Neural cell (in vitro differentiated cells): Measurements from ENCODE around the gene SLCO4A1. TPM values are rescaled to one million over a fixed set of nuclear protein-coding genes. Genes with fewer than 3 reads are reported as not detected.

Source experiments
- H2AFZ ChIP-seq: fragments of 200-600, 300-800 bp; sonication (generic), shearing (Covaris generic); 2 replicates; pipeline ENCODE4 v1.6.0; 2014; ENCODE audit warnings: low read depth, mild to moderate bottlenecking, antibody characterized with exemption, low read length, moderate library complexity
- H3F3A ChIP-seq: fragments of 200-600 bp; shearing (Covaris generic); 2 replicates; pipeline ENCODE4 v1.6.1; 2016; ENCODE audit warnings: mild to moderate bottlenecking, moderate library complexity, mixed read lengths, antibody characterized with exemption, low read length; ENCODE audit not compliant: insufficient read depth, poor library complexity, severe bottlenecking
- H3K27ac ChIP-seq: fragments of 200-600, 300-800 bp; sonication (generic), shearing (Covaris generic); 2 replicates; pipeline ENCODE4 v1.5.1; 2014; ENCODE audit warnings: mild to moderate bottlenecking, low read length, moderate library complexity
- H3K27me3 ChIP-seq: fragments of 300-800, 200-600 bp; sonication (generic), shearing (Covaris generic); 2 replicates; pipeline ENCODE4 v1.6.0; 2014; ENCODE audit warnings: mild to moderate bottlenecking, low read depth, low read length, moderate library complexity; ENCODE audit not compliant: insufficient read depth
- H3K36me3 ChIP-seq: fragments of 300-800, 200-600 bp; sonication (generic), shearing (Covaris generic); 2 replicates; pipeline ENCODE4 v1.5.1; 2014; ENCODE audit warnings: mild to moderate bottlenecking, antibody characterized with exemption, low read length, moderate library complexity; ENCODE audit not compliant: insufficient read depth
- H3K4me2 ChIP-seq: fragments of 300-800, 200-600 bp; sonication (generic), shearing (Covaris generic); 2 replicates; pipeline ENCODE4 v1.6.0; 2014; ENCODE audit warnings: mild to moderate bottlenecking, low read length
- H3K4me3 ChIP-seq: fragments of 300-800, 200-600 bp; sonication (generic), shearing (Covaris generic); 2 replicates; pipeline ENCODE4 v1.5.1; 2014; ENCODE audit warnings: mild to moderate bottlenecking, low read length, moderate library complexity
- H3K79me2 ChIP-seq: fragments of 200-600 bp; shearing (Covaris generic); replicated peaks from 2 replicates; pipeline ENCODE4 v1.6.0; 2014; ENCODE audit warnings: mild to moderate bottlenecking, low read length, moderate library complexity; ENCODE audit not compliant: insufficient read depth
- H3K9ac ChIP-seq: fragments of 300-800, 200-600 bp; sonication (generic), shearing (Covaris generic); 2 replicates; pipeline ENCODE4 v1.6.1; 2016; ENCODE audit warnings: mild to moderate bottlenecking, low read length, mixed read lengths
- H3K9me2 ChIP-seq: fragments of 200-600 bp; shearing (Covaris generic); 2 replicates; pipeline ENCODE4 v1.6.1; 2016; ENCODE audit warnings: mild to moderate bottlenecking, low read length, mixed read lengths; ENCODE audit not compliant: insufficient read depth
- H3K9me3 ChIP-seq: fragments of 200-600, 300-800 bp; sonication (generic), shearing (Covaris generic); 2 replicates; pipeline ENCODE4 v1.6.1; 2016; ENCODE audit warnings: mild to moderate bottlenecking, mixed run types, low read length, moderate library complexity, mixed read lengths
- H4K20me1 ChIP-seq: fragments of 200-600 bp; shearing (Covaris generic); 2 replicates; pipeline ENCODE4 v1.6.1; 2016; ENCODE audit warnings: mild to moderate bottlenecking, mixed run types; ENCODE audit not compliant: insufficient read depth
- EP300 ChIP-seq: fragments of 450-650 bp; conservative IDR thresholded peaks from 2 replicates; pipeline ENCODE4 v1.6.1; 2014; ENCODE audit warnings: antibody characterized with exemption, mild to moderate bottlenecking, moderate library complexity; ENCODE audit not compliant: poor library complexity, severe bottlenecking
- EZH2 ChIP-seq: fragments of 200-600, 300-800 bp; shearing (Covaris generic), sonication (generic); IDR thresholded peaks from 2 replicates; pipeline ENCODE4 v1.6.1; 2014; ENCODE audit warnings: antibody characterized with exemption, low read length, borderline replicate concordance, mild to moderate bottlenecking; ENCODE audit not compliant: insufficient read depth, poor library complexity, severe bottlenecking
- MXI1 ChIP-seq: fragments of 450-650 bp; conservative IDR thresholded peaks from 2 replicates; pipeline ENCODE4 v1.6.1; 2014; ENCODE audit warnings: antibody characterized with exemption, mild to moderate bottlenecking; ENCODE audit not compliant: poor library complexity, severe bottlenecking
- POLR2AphosphoS5 ChIP-seq: IDR thresholded peaks from 2 replicates; pipeline ENCODE4 v1.6.1; 2012
- RAD21 ChIP-seq: fragments of 450-650 bp; conservative IDR thresholded peaks from 2 replicates; pipeline ENCODE4 v1.6.1; 2014; ENCODE audit warnings: antibody characterized with exemption, mild to moderate bottlenecking, moderate library complexity
- SMC3 ChIP-seq: fragments of 450-650 bp; conservative IDR thresholded peaks from 2 replicates; pipeline ENCODE4 v1.6.1; 2014; ENCODE audit warnings: antibody characterized with exemption, mild to moderate bottlenecking, moderate library complexity; ENCODE audit not compliant: poor library complexity
- TAF1 ChIP-seq: IDR thresholded peaks from 2 replicates; pipeline ENCODE4 v1.6.1; 2012; ENCODE audit warnings: low read depth
- polyA plus RNA-seq: library from polyadenylated mRNA; depleted of rRNA; stranded (reverse); fragments of >200 nt; gene quantifications from 2 replicates; pipeline ENCODE4 v1.2.3, GENCODE V29; 2014
- TF ChIP-seq, protein P1 (sequence below): fragments of 450-650 bp; IDR thresholded peaks from 2 replicates; pipeline ENCODE4 v1.5.1; 2014; ENCODE audit warnings: antibody characterized with exemption, mild to moderate bottlenecking, moderate library complexity; ENCODE audit not compliant: poor library complexity, severe bottlenecking
- TF ChIP-seq, protein P2 (sequence below): IDR thresholded peaks from 2 replicates; pipeline ENCODE4 v1.6.1; 2012; ENCODE audit warnings: borderline replicate concordance

Gene SLCO4A1
- polyA plus RNA-seq, 1 donor from 2014 or later, result 3.5 TPM

DNA sequence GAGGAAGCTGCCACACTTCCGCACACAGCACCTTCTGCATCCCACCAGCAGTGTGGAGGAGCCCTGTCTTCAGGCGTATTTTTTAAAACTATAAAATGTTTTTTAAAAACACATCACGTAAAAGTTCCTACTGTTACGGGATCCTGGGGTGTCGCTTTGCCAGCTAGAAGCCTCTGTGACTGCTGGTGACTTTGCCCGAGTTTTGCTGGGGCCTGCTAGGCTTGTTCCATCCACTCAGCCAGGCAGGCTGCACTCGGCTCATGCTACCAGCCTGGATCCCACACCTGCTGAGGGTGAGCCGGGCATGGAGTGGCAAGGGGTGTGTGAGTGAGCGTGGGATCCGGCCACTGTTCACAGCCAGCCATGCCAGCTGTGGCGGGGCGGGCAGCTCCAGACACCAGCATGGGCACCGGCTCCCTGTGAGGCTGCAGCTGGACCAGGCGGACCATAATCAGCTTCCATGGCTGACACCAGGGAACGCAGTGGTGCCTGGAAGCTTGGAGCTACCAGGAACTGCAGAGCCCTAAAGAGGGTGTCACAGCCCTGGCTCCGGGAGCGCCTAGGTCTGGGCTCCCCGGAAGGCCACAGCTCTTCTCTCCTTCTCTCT is 12.3 kb upstream of the SLCO4A1 start:
- H4K20me1 ChIP-seq, result no peaks in the 10 kb centered on the region
- no peaks in the 10 kb centered on the region for H3F3A ChIP-seq
- H3K9ac ChIP-seq, result no peak overlapping the region
- no peak overlapping the region for H3K4me3 ChIP-seq
- H3K27ac ChIP-seq, result no peak overlapping the region
- no peaks in the 10 kb centered on the region for H3K9me2 ChIP-seq
- H3K36me3 ChIP-seq, result no peaks in the 10 kb centered on the region
- H3K79me2 ChIP-seq, result no peaks in the 10 kb centered on the region
- no peak overlapping the region for H2AFZ ChIP-seq
- no peaks in the 10 kb centered on the region for H3K27me3 ChIP-seq
- H3K4me2 ChIP-seq, result no peak overlapping the region
- no peak for TF ChIP-seq RAD21
- TF ChIP-seq, protein P1, sequence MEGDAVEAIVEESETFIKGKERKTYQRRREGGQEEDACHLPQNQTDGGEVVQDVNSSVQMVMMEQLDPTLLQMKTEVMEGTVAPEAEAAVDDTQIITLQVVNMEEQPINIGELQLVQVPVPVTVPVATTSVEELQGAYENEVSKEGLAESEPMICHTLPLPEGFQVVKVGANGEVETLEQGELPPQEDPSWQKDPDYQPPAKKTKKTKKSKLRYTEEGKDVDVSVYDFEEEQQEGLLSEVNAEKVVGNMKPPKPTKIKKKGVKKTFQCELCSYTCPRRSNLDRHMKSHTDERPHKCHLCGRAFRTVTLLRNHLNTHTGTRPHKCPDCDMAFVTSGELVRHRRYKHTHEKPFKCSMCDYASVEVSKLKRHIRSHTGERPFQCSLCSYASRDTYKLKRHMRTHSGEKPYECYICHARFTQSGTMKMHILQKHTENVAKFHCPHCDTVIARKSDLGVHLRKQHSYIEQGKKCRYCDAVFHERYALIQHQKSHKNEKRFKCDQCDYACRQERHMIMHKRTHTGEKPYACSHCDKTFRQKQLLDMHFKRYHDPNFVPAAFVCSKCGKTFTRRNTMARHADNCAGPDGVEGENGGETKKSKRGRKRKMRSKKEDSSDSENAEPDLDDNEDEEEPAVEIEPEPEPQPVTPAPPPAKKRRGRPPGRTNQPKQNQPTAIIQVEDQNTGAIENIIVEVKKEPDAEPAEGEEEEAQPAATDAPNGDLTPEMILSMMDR, result no peak
- H3K9me3 ChIP-seq, result no peaks in the 10 kb centered on the region

DNA sequence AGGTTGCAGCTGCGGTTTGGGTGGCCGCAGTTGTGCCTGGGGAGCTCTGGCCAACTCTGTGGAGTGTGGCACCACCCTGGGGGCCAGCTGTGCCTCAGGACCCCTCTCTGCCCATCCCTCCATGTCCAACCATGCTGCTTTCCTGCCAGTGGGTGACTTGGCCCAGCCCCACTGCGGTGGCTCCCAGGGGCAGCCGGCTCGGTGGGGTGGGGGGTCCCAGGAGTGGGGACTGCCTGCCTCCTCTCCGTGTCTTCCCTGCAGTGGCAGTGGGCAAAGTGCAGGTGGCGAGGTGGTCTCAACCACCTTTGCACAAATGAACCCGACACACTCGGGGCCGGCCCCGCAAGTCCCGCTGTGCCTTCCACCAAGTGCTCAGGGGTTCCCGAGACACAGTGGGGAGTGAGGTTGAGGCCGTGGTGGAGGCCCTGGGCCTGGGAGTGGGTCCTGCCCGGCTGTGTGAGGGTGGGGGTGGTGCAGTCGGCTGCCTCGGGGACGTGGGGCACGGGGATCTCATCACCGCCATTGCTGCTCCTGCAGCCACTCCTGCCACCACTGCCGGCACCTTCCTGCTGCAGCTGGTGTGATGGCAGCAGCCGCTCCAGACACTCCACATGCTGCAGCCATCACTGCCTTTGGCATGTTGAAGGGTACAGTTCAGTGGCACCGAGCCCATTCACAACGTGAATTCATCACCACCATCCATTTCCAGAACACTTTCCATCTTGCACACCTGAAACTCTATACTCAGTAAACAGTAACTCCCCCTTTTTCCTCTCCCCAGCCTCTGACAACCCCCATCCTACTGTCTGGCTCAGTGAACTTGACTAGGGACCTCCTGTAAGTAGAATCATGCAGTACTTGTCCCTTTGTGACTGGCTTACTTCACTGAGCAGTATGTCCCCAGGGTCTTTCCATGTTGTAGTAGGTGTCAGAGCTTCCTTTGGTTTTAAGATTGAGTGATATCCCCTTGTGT is 10.7 kb upstream of the SLCO4A1 start:
- H3K4me2 ChIP-seq, result no peak overlapping the region

DNA sequence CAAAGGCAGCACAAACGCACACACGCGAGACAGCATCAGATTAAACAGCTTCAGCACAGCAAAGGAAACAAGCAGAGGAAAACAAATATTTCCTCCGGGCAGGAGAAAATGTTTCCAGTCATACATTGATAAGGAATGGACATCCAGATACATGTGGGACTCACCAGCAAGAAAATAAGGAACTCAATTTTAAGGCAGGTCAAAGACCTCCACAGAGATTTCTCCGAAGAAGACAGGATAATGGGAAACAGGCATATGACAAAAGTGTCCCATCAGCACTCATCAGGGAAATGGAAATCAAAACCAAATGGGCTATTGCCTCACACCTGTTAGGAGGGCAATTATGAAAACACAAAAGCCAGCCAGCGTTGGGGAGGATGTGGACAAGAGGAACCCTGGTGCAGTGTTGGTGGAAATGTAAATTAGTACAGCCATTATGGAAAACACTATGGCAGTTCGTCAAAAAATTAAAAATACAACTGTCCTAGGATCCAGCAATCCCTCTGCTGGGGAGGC is 9.7 kb upstream of the SLCO4A1 start:
- H3K4me3 ChIP-seq, result no peak overlapping the region
- no peaks in the 10 kb centered on the region for H4K20me1 ChIP-seq
- no peak overlapping the region for H2AFZ ChIP-seq
- H3F3A ChIP-seq, result no peaks in the 10 kb centered on the region
- H3K36me3 ChIP-seq, result no peaks in the 10 kb centered on the region
- H3K27me3 ChIP-seq, result no peaks in the 10 kb centered on the region
- H3K27ac ChIP-seq, result no peak overlapping the region
- no peaks in the 10 kb centered on the region for H3K79me2 ChIP-seq
- no peak for TF ChIP-seq TAF1
- TF ChIP-seq POLR2AphosphoS5, result no peak
- no peak for TF ChIP-seq RAD21
- TF ChIP-seq EP300, result no peak
- TF ChIP-seq SMC3, result no peak
- TF ChIP-seq, protein P2, sequence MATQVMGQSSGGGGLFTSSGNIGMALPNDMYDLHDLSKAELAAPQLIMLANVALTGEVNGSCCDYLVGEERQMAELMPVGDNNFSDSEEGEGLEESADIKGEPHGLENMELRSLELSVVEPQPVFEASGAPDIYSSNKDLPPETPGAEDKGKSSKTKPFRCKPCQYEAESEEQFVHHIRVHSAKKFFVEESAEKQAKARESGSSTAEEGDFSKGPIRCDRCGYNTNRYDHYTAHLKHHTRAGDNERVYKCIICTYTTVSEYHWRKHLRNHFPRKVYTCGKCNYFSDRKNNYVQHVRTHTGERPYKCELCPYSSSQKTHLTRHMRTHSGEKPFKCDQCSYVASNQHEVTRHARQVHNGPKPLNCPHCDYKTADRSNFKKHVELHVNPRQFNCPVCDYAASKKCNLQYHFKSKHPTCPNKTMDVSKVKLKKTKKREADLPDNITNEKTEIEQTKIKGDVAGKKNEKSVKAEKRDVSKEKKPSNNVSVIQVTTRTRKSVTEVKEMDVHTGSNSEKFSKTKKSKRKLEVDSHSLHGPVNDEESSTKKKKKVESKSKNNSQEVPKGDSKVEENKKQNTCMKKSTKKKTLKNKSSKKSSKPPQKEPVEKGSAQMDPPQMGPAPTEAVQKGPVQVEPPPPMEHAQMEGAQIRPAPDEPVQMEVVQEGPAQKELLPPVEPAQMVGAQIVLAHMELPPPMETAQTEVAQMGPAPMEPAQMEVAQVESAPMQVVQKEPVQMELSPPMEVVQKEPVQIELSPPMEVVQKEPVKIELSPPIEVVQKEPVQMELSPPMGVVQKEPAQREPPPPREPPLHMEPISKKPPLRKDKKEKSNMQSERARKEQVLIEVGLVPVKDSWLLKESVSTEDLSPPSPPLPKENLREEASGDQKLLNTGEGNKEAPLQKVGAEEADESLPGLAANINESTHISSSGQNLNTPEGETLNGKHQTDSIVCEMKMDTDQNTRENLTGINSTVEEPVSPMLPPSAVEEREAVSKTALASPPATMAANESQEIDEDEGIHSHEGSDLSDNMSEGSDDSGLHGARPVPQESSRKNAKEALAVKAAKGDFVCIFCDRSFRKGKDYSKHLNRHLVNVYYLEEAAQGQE, result no peak
- TF ChIP-seq EZH2, result no peak
- TF ChIP-seq, protein P1, result no peak
- no peak for TF ChIP-seq MXI1
- no peak overlapping the region for H3K9ac ChIP-seq
- no peak overlapping the region for H3K4me2 ChIP-seq
- no peaks in the 10 kb centered on the region for H3K9me2 ChIP-seq
- H3K9me3 ChIP-seq, result no peaks in the 10 kb centered on the region

More for the DNA sequence above, 10.7 kb upstream of the SLCO4A1 start:
- Histone ChIP-seq H3K9ac (no peak overlapping the region), H3K36me3 (no peaks in the 10 kb centered on the region), H3F3A (no peaks in the 10 kb centered on the region), H3K9me2 (no peaks in the 10 kb centered on the region), H2AFZ (no peak overlapping the region), H3K9me3 (no peaks in the 10 kb centered on the region), H3K27me3 (no peaks in the 10 kb centered on the region), H4K20me1 (no peaks in the 10 kb centered on the region), H3K27ac (no peak overlapping the region), H3K79me2 (no peaks in the 10 kb centered on the region), H3K4me3 (no peak overlapping the region)
- no peak for TF ChIP-seq TAF1
- TF ChIP-seq EP300, result no peak
